ENCODE data around the gene ZBED1. TPM values are rescaled to one million over a fixed set of nuclear protein-coding genes. Genes with fewer than 3 reads are reported as not detected.

ZBED1 gene
- total RNA-seq, 1 experiment from 2014 or later, result 56.4 TPM

DNA sequence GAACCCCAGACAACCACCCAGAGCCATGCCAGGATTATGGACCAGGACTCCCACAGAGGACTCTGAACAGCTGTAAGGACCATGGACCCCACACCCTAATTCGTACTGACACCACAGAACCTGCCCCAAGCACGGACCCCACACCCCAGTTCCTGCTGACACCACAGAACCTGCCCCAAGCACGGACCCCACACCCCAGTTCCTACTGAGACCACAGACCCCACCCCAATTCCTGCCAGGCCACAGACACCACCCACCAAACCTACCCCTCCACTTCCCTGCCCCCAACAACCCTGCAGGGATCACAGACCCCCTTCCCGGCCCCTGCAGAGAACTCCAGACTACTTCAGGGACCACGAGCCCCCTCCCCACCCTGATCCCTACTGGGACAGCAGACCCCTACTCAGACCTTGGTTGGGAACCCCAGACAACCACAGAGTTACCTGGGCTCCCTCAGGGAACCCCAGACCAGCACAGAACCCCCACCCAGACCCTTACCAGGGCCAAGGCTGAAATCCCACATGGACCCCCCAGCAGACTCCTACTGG is 1.4 kb upstream of the ZBED1 start:
- in situ Hi-C loops (cut with HindIII; ENCODE audit: low pct_unique_long_range_greater_than_20kb, low sequenced_read_pairs), result no loop called here
- no peak for DNase-seq (ENCODE audit: low read depth)

- in situ Hi-C loops (cut with HindIII; ENCODE audit: low pct_unique_long_range_greater_than_20kb, low sequenced_read_pairs), result no loop called here
- no peak for DNase-seq (ENCODE audit: low read depth)
Measured at GRCh38 chrX:2501559-2502102, 855 bp upstream of the ZBED1 start.

DNA sequence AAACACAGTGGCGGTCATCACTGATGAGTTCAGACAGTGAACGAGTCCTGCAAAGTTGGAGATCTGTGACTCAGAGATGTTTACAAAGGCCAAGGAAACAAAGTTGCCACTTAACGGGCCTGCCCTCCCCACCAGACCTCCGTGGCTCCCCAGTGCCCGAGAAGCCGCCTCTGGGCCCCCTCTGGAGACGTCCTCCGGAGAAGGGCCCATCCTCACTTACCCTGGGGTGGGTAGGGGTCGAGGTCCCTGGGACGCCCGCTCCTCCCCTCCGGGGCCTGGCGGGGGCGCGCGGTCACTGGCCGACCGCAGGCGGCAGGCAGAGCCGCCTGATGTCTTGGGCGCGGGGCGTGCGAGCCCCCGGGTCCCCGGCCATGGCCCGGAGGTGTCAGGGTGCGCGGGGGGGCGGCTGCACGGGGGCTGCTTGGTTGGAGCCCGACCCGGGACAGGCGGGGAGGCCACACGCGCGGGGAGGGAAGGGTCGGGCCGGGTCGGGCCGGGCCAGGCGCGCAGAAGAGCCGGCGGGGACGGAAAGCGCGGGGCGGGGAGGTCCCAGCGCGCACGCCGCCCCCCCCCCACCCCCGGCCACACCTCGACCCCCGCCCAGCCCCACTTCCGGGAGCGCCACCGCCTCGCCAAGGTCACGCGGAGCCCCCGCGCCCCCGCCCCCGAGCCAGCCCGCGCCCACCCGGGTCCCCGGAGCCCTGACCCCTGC is 529 bp downstream of the ZBED1 start:
- in situ Hi-C loops (cut with HindIII; ENCODE audit: low pct_unique_long_range_greater_than_20kb, low sequenced_read_pairs), result no loop called here
- DNase-seq (ENCODE audit: low read depth), result peak; percentile 51

- in situ Hi-C loops (cut with HindIII; ENCODE audit: low pct_unique_long_range_greater_than_20kb, low sequenced_read_pairs), result no loop called here
Measured at GRCh38 chrX:2499507-2499906, 1.3 kb downstream of the ZBED1 start.

GRCh38 chrX:2498781-2499302 is 1.9 kb downstream of the ZBED1 start:
- in situ Hi-C loops (cut with HindIII; ENCODE audit: low pct_unique_long_range_greater_than_20kb, low sequenced_read_pairs), result no loop called here
- peak; percentile 66 for DNase-seq (ENCODE audit: low read depth)

More at GRCh38 chrX:2499507-2499906, 1.3 kb downstream of the ZBED1 start:
- no peak for DNase-seq (ENCODE audit: low read depth)

- DNase-seq (ENCODE audit: low read depth), result peak; percentile 62
- in situ Hi-C loops (cut with HindIII; ENCODE audit: low pct_unique_long_range_greater_than_20kb, low sequenced_read_pairs), result no loop called here
Measured at GRCh38 chrX:2497961-2498780, 2.6 kb downstream of the ZBED1 start.

GRCh38 chrX:2495595-2495994 is 5.2 kb downstream of the ZBED1 start:
- no peak for DNase-seq (ENCODE audit: low read depth)
- in situ Hi-C loops (cut with HindIII; ENCODE audit: low pct_unique_long_range_greater_than_20kb, low sequenced_read_pairs), result no loop called here

- in situ Hi-C loops (cut with HindIII; ENCODE audit: low pct_unique_long_range_greater_than_20kb, low sequenced_read_pairs), result no loop called here
- no peak for DNase-seq (ENCODE audit: low read depth)
Measured at GRCh38 chrX:2492531-2493218, 8.1 kb downstream of the ZBED1 start.

GRCh38 chrX:2490634-2491033 is 10.1 kb downstream of the ZBED1 start:
- DNase-seq (ENCODE audit: low read depth), result no peak
- in situ Hi-C loops (cut with HindIII; ENCODE audit: low pct_unique_long_range_greater_than_20kb, low sequenced_read_pairs), result no loop called here

DNA sequence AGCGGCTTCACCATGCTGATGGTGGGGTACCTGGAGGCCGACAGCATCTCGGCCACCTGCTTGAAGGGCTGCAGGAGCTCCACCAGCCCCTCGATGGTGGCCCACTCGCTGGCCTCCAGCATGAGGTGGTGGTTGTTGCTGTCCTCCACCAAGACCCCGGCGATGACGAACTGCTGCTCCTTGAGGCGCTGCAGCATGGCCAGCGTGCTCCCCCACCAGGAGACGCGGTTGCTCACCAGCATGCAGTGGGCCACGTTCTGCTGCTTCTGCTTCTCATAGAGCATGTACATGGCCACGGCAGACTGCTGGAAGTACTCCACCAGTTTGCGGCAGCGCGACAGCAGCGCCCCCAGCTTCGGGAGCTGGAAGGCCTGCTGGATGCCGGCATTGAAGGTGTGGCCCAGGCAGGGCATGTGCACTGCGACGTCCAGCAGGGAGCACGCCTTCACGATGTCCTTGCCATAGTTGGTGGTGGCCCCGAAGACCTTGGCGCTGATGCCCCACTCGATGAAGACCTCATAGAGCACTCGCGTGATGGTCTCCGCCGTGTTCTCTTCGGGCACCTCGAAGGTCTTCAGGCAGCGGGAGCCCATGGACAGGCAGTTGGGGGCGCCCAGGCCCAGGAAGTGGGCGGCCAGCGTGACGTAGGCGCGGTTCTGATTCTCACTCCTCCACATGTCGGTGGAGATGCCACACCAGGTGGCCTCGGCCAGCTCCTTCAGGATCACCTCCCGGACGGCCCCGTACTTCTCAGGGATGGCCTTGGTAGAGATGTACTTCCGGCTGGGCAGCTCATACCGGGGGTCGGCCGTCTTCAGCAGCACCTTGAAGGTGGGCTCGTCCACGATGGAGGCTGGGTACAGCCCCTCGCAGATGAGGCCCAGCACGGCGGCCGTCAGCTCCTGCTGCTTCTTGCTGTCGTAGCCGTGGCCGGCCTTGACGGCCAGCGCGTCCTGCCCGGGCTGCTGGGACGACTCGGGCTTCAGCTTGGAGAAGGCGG is 11.0 kb downstream of the ZBED1 start:
- in situ Hi-C loops (cut with HindIII; ENCODE audit: low pct_unique_long_range_greater_than_20kb, low sequenced_read_pairs), result no loop called here
- no peak for DNase-seq (ENCODE audit: low read depth)

DNA sequence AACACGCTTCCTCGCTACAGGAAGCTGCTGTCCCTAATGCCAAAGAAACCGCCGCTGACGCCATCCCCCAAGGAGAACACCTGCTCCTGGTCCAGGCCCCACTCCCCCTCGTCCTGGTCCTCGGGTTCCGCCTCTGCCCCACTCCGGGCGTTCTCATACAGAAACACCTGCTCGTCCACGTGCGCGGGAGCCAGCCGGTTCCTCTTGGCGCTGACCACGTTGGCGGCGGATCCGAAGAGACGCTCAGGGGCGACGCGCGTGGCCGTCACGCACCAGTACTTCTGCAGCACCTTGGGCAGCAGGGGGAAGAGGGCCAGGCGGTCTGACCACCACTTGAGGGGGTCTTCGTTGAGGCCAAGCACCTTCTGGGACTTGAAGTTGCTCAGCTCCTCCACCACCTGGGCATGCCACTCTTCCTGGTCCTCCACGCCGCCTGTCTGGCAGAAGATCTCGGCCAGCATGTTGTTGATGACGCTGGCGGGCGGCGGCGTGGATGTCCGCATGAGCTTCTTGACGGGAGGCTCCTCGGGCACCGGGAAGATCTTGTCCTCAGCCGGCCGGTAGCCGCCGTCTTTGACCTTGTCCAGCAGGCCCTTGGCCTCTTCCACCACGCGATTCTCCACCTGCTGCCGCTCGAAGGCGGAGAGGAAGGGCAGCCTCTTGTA is 12.0 kb downstream of the ZBED1 start:
- in situ Hi-C loops (cut with HindIII; ENCODE audit: low pct_unique_long_range_greater_than_20kb, low sequenced_read_pairs), result no loop called here
- no peak for DNase-seq (ENCODE audit: low read depth)

DNA sequence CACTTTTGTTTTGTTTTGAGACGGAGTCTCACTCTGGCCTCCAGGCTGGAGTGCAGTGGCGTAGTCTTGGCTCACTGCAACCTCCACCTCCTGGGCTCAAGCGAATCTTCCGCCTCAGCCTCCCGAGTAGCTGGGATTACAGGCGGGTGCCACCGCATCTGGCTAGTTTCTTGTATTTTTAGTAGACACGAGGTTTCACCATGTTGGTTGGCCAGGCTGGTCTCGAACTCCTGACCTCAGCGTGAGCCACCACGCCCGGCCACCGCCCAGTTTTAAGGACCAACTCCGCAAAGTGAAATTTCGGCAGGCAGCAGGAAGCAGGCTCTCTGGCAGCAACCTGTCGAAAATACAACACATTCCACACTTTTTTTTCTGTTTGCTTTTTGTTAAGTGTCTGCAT is 13.4 kb downstream of the ZBED1 start:
- in situ Hi-C loops (cut with HindIII; ENCODE audit: low pct_unique_long_range_greater_than_20kb, low sequenced_read_pairs), result no loop called here

DNA sequence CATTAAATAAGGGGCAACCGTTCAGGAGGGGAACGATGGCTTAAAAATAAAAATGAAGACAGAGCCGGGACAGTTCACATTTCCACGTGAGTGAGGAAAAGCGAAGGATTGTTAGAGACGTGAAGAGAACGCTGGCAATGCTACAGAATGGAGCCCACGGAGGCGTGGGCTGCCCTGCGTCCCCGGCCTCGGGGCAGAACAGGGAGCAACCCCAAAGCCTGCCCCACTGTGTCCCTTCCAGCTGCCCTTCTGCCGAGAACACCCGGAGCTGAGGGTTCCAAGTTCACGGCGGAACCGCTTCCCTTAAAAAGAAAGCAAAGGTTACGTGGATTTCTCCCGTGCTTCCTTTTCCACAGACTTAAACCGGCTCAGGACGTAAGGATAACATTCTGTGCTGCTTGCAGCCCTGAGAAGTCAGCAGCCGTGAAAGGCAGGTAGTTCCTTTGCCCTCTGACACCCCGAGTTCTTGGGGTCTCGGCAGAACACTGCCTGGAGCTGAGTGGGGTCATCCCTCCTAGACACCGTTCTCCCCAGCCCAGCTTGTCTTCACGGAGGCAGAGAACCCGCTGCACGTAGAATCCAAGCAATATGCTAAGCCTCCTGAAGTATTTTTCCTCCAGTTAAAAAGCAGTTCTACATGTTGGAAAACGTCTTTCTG is 14.2 kb downstream of the ZBED1 start:
- DNase-seq (ENCODE audit: low read depth), result no peak
- in situ Hi-C loops (cut with HindIII; ENCODE audit: low pct_unique_long_range_greater_than_20kb, low sequenced_read_pairs), result no loop called here

More for the DNA sequence above, 13.4 kb downstream of the ZBED1 start:
- no peak for DNase-seq (ENCODE audit: low read depth)

- in situ Hi-C loops (cut with HindIII; ENCODE audit: low pct_unique_long_range_greater_than_20kb, low sequenced_read_pairs), result no loop called here
- DNase-seq (ENCODE audit: low read depth), result no peak
Measured at GRCh38 chrX:2485789-2486345, 14.9 kb downstream of the ZBED1 start.

DNA sequence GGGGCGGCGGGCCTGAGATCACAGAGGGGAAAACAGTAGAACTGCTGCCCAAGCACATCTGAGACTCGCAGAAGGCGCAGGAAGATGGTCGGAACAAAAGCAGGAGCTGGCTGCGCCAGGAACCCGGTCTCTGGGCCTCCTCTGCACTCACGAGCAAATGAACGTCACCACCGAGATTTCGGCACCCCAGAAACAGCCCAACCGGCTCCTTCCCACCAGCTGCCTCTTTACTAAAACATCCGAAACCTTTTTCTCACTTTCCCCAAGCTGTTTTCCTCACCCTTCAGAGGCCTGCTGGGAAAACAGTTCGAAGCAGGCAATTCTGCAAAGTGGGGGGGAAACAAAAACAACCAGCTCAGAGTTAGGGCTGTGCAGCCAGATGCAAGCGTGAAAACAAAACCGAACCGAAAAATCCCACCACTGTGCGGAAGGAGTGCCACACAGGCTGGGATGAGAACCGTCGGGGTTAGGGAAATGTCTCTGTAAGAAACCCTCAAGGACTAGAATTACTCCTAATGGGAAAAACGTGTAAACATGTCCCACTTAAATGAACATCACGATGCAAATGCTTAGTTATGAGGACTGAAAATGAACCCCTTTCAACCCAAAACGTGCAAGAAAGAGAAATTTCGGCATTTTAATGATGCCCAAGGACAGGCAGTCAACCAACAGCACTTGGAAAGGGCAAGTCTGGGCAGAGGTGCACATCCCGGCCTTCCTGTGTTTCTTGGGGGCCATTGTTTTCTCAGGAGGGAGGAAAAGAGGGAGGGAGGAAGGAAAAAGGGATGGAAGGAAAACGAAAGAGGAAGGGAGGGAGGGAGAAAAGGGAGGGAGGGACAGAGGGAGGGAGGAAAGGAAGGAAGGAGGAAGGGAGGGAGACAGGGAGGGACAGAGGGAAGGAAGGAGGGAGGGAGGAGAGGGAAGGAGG is 15.8 kb downstream of the ZBED1 start:
- in situ Hi-C loops (cut with HindIII; ENCODE audit: low pct_unique_long_range_greater_than_20kb, low sequenced_read_pairs), result no loop called here
- no peak for DNase-seq (ENCODE audit: low read depth)
